Measurements from ENCODE around the gene GRIK3. TPM values are rescaled to one million over a fixed set of nuclear protein-coding genes. Genes with fewer than 3 reads are reported as not detected.

Gene GRIK3
- total and polyA plus RNA-seq, 8 donors: under 0.01 to 4.9 (median 0.46) TPM; not detected in 1

DNA sequence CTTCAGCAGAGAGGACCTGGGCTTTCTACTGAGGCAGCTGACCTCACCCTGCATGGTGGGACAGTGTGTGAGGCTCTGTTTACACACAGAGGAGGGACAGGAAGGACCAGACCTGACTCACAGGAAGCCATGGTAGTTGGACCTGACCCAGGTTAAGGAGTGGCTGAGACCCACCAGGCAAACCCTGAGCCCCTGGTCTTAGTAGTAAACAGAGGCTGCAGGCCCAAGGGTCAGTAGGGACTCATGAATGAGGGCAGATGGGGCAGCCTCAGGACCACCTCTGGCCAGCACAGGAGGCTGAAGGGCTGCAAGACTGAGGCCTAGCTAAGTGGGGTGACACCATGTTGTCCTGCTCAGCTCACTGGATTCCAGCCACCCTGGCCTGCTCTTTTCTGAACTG is 273.2 kb downstream of the GRIK3 start:
- no peak for DNase-seq
- peaks cover 0 to 19% (median 15%) of the 10 kb centered on the region in 4 donors for H3K9me3 ChIP-seq
- H3K36me3 ChIP-seq: no peaks in the 10 kb centered on the region
- H3K27ac ChIP-seq: no peak overlapping the region
- no peaks in the 10 kb centered on the region for H3K4me1 ChIP-seq
- no peak overlapping the region for H3K4me3 ChIP-seq
- intact Hi-C loops (cut with DNase I; ENCODE audit: low total_unique reads): no loop called here
- no peak for TF ChIP-seq POLR2A (IDR thresholded peaks at IDR 0.05)
- no peak for TF ChIP-seq POLR2AphosphoS5 (IDR thresholded peaks at IDR 0.05)
- TF ChIP-seq, protein P1, sequence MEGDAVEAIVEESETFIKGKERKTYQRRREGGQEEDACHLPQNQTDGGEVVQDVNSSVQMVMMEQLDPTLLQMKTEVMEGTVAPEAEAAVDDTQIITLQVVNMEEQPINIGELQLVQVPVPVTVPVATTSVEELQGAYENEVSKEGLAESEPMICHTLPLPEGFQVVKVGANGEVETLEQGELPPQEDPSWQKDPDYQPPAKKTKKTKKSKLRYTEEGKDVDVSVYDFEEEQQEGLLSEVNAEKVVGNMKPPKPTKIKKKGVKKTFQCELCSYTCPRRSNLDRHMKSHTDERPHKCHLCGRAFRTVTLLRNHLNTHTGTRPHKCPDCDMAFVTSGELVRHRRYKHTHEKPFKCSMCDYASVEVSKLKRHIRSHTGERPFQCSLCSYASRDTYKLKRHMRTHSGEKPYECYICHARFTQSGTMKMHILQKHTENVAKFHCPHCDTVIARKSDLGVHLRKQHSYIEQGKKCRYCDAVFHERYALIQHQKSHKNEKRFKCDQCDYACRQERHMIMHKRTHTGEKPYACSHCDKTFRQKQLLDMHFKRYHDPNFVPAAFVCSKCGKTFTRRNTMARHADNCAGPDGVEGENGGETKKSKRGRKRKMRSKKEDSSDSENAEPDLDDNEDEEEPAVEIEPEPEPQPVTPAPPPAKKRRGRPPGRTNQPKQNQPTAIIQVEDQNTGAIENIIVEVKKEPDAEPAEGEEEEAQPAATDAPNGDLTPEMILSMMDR (IDR thresholded peaks at IDR 0.05): no peak
- no peak for TF ChIP-seq EP300 (IDR thresholded peaks at IDR 0.05)
- peaks cover 0 to 18% (median 3%) of the 10 kb centered on the region in 3 donors for H3K27me3 ChIP-seq

DNA sequence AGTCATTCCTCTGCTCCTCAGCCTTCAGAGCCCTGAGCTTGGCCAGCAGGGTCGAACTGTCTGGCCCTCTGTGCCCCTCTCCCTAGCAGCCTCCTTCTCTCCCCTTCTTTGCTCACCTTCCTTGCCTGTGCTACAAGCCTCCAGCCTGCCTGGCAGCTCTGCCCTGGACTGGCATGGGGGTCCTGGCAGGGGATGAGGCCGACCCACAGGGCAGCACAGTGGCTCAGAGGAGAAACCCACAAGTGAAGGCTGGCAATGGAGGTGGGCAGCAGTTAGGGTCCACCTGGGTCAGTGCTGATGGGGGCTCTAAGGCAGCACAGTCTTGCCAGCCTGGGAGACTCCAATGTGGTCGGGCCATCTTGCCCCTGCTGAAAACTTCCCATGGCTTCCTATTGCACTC is 274.2 kb downstream of the GRIK3 start:
- Histone ChIP-seq H3K9me3 (peaks cover 0 to 19% (median 15%) of the 10 kb centered on the region in 4 donors), H3K27me3 (peaks cover 0 to 22% (median 3%) of the 10 kb centered on the region in 3 donors), H3K4me3 (no peak overlapping the region), H3K27ac (no peak overlapping the region), H3K4me1 (no peaks in the 10 kb centered on the region), H3K36me3 (no peaks in the 10 kb centered on the region)
- no peak for TF ChIP-seq POLR2A (IDR thresholded peaks at IDR 0.05)
- TF ChIP-seq EP300 (IDR thresholded peaks at IDR 0.05): no peak
- TF ChIP-seq, protein P1 (IDR thresholded peaks at IDR 0.05): no peak
- no peak for TF ChIP-seq POLR2AphosphoS5 (IDR thresholded peaks at IDR 0.05)
- DNase-seq: no peak
- WGBS, 5 donors: 47 to 78% (median 56%) methylated on average over 1 to 3 of the region's 3 CpGs
- intact Hi-C loops (cut with DNase I; ENCODE audit: low total_unique reads): no loop called here

DNA sequence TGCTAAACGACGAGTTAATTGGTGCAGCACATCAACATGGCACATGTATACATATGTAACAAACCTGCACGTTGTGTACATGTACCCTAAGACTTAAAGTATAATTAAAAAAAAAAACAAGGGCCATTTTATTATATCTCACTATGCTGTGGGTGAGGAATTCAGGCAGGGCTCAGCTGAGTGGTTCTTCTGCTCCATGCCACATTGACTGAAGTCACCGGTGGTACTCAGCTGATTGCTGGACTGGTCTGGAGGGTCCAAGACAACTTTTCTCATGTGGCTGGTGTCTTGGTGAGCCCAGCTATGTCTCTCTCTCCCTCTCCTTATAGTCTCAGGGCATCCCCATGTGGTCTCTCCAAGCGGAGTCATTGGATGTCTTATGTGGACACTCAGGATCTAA is 275.0 kb downstream of the GRIK3 start:
- peaks cover 0 to 19% (median 15%) of the 10 kb centered on the region in 4 donors for H3K9me3 ChIP-seq
- WGBS, 5 donors: 79 to 93% (median 88%) methylated on average over 5 of the region's 5 CpGs
- H3K27ac ChIP-seq: no peak overlapping the region
- H3K36me3 ChIP-seq: no peaks in the 10 kb centered on the region
- TF ChIP-seq POLR2A (IDR thresholded peaks at IDR 0.05) (no peak), POLR2AphosphoS5 (IDR thresholded peaks at IDR 0.05) (no peak), EP300 (IDR thresholded peaks at IDR 0.05) (no peak)
- TF ChIP-seq, protein P1 (IDR thresholded peaks at IDR 0.05): no peak
- H3K4me3 ChIP-seq: no peak overlapping the region
- H3K27me3 ChIP-seq: peaks cover 0 to 24% (median 3%) of the 10 kb centered on the region in 3 donors
- intact Hi-C loops (cut with DNase I; ENCODE audit: low total_unique reads): no loop called here
- H3K4me1 ChIP-seq: no peaks in the 10 kb centered on the region
- no peak for DNase-seq

DNA sequence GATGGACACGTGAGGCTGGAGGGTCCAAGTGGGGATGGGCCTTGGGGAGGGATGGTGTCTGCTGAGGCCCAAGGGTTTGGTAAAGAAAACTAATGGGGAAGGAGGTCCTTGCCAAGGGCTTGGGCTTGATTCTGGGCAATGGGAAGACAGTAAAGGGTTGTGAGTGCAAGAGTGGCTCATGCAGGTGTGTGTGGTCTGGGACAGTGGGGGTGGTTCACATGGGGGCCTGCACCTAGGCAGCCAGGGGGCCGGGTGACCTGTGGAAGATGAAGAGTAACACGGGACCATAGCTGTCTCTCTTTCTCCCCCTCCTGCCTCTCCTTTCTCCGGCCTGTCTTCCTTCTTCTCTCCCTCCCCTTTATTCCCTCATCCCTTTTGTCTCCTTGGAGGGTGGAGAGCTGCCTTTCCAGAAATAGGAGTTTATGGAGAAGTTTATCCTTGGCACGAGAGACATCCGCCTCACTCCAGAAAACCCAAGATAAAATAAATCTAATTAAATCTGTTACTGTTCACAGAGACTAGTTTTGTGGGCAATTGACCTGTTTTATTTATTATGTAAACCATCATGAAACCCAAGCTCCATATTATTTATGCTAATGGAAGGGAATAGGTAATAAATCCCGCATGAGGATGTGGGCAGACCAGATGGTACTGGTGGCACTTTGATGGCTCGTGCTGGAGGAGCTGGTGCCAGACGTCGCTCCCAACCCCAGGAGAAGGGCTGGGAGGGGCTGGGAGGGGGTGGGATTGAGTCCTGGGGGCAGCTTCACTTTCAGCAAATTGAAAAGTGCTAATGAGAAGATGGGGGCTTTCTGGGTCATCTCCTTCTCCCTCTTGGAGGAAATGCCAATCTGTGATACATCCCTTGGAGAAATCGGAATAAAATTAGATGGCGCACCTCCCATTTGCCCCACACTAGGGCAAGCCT is 278.7 kb downstream of the GRIK3 start:
- DNase-seq: no peak
- TF ChIP-seq POLR2A (IDR thresholded peaks at IDR 0.05) (no peak), EP300 (IDR thresholded peaks at IDR 0.05) (no peak), POLR2AphosphoS5 (IDR thresholded peaks at IDR 0.05) (no peak)
- TF ChIP-seq, protein P1 (IDR thresholded peaks at IDR 0.05): no peak
- Histone ChIP-seq H3K4me3 (no peak overlapping the region), H3K27me3 (peaks cover 0 to 38% (median 7%) of the 10 kb centered on the region in 3 donors), H3K4me1 (no peaks in the 10 kb centered on the region), H3K9me3 (peaks cover 0 to 14% (median 12%) of the 10 kb centered on the region in 4 donors), H3K27ac (no peak overlapping the region), H3K36me3 (no peaks in the 10 kb centered on the region)
- intact Hi-C loops (cut with DNase I; ENCODE audit: low total_unique reads): no loop called here
- WGBS, 5 donors: 70 to 77% (median 75%) methylated on average over 12 of the region's 12 CpGs

Data from stomach (tissue), 9 donors.